ENCODE results near the gene CAMK2B. TPM values are rescaled to one million over a fixed set of nuclear protein-coding genes. Genes with fewer than 3 reads are reported as not detected.

Gene CAMK2B
- polyA plus RNA-seq, 3 donors = 0.13 TPM; not detected in 2

DNA sequence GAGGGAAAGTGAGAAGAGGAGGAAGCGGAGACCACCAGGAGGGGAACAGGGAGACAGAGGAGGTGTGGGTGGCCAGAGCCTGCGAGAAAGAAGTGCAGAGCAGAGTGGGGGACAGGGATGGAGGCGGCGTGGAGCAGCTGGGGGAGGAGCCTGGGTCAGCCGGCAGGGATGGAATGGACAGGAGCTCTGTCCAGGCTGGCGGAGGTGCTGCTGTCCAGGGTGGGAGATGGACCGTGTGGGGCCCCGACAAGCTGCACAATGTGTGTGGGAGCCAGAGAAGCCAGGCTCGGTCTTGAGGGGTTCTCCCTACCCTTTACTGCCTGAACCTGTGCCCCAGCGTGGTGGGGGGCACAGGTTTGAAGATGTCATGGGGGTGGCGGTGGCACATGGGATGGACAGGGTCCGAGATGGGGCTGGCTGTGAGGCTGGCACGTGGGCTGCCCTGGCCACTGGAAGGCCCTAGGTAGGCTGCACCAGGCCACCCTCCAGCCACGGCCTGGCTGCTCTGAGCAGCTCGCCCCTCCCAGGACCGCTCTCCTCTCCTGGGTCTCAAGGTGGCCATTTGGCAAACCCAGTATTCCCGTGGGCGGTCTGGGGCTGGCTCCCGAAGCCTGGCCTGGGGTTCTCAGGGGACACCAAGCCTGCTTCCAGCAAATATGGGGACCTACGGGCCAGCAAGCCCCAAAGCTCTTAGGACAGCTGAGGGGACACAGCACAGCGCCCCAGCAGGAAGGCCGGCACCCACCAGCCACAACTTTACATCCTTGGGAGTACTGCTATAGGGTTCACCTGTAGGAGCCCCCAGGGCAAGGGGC lies 92.3 kb downstream of the CAMK2B start:
- no peak for TF ChIP-seq CTCF (IDR thresholded peaks at IDR 0.05)
- Histone ChIP-seq H3K27ac (ENCODE audit: low read depth in 1 of 2, low read length in 2 of 2) (no peak overlapping the region), H3K4me1 (ENCODE audit: control insufficient read depth in 1 of 2, insufficient read depth in 2 of 2, low read length in 2 of 2) (no peaks in the 10 kb centered on the region), H3K79me2 (ENCODE audit: insufficient read depth, low read length) (no peaks in the 10 kb centered on the region), H4K20me1 (ENCODE audit: insufficient read depth, low read length) (no peaks in the 10 kb centered on the region), H3K9me3 (replicated peaks in 1 of 2; ENCODE audit: control insufficient read depth in 1 of 2, insufficient read depth in 1 of 2, low read length in 2 of 2) (no peaks in the 10 kb centered on the region), H3K27me3 (ENCODE audit: control insufficient read depth in 2 of 2, insufficient read depth in 2 of 2, low read length in 2 of 2) (no peaks in the 10 kb centered on the region), H3K4me2 (replicated peaks; ENCODE audit: extremely low read depth, low read length, poor library complexity, severe bottlenecking) (no peak overlapping the region), H3K9ac (ENCODE audit: insufficient read depth, low read length, poor library complexity, severe bottlenecking) (no peak overlapping the region), H3K36me3 (replicated peaks in 1 of 2; ENCODE audit: control insufficient read depth in 1 of 2, insufficient read depth in 2 of 2, low read length in 2 of 2) (no peaks in the 10 kb centered on the region), H3K4me3 (replicated peaks in 1 of 3; ENCODE audit: low read depth in 2 of 3, low read length in 3 of 3) (no peak overlapping the region), H2AFZ (ENCODE audit: insufficient read depth, low read depth, low read length, poor library complexity, severe bottlenecking) (no peak overlapping the region)
- DNase-seq = no peak
- Mint-ChIP-seq H3K4me3 (no peak overlapping the region), H3K27ac (no peak overlapping the region), H3K4me1 (peaks cover 2% of the 10 kb centered on the region), H3K36me3 (no peaks in the 10 kb centered on the region), H3K27me3 (ENCODE audit: low read depth in 3 of 3) (peaks cover under 1 to 2% (median 1%) of the 10 kb centered on the region in 3 donors), H3K9me3 (no peaks in the 10 kb centered on the region)
- intact Hi-C loops (cut with micrococcal nuclease) = no loop called here
- WGBS (ENCODE audit: insufficient coverage) = 94% methylated on average over 20 of the region's 22 CpGs

GRCh38 chr7:44232396-44232795 lies 93.0 kb downstream of the CAMK2B start:
- Mint-ChIP-seq H3K27ac (no peak overlapping the region), H3K27me3 (ENCODE audit: low read depth in 3 of 3) (peaks cover 0 to 4% (median 4%) of the 10 kb centered on the region in 3 donors), H3K36me3 (no peaks in the 10 kb centered on the region), H3K9me3 (no peaks in the 10 kb centered on the region), H3K4me1 (peaks cover 2% of the 10 kb centered on the region), H3K4me3 (no peak overlapping the region)
- H3K27ac ChIP-seq (ENCODE audit: low read depth in 1 of 2, low read length in 2 of 2) = no peak overlapping the region
- H3K79me2 ChIP-seq (ENCODE audit: insufficient read depth, low read length) = no peaks in the 10 kb centered on the region
- H3K4me2 ChIP-seq (replicated peaks; ENCODE audit: extremely low read depth, low read length, poor library complexity, severe bottlenecking) = no peak overlapping the region
- no peak overlapping the region for H2AFZ ChIP-seq (ENCODE audit: insufficient read depth, low read depth, low read length, poor library complexity, severe bottlenecking)
- no peaks in the 10 kb centered on the region for H3K27me3 ChIP-seq (ENCODE audit: control insufficient read depth in 2 of 2, insufficient read depth in 2 of 2, low read length in 2 of 2)
- no peak overlapping the region for H3K9ac ChIP-seq (ENCODE audit: insufficient read depth, low read length, poor library complexity, severe bottlenecking)
- no peaks in the 10 kb centered on the region for H4K20me1 ChIP-seq (ENCODE audit: insufficient read depth, low read length)
- H3K36me3 ChIP-seq (replicated peaks in 1 of 2; ENCODE audit: control insufficient read depth in 1 of 2, insufficient read depth in 2 of 2, low read length in 2 of 2) = no peaks in the 10 kb centered on the region
- H3K4me1 ChIP-seq (ENCODE audit: control insufficient read depth in 1 of 2, insufficient read depth in 2 of 2, low read length in 2 of 2) = no peaks in the 10 kb centered on the region
- no peak for TF ChIP-seq CTCF (IDR thresholded peaks at IDR 0.05)
- no peaks in the 10 kb centered on the region for H3K9me3 ChIP-seq (replicated peaks in 1 of 2; ENCODE audit: control insufficient read depth in 1 of 2, insufficient read depth in 1 of 2, low read length in 2 of 2)
- DNase-seq = no peak
- no peak overlapping the region for H3K4me3 ChIP-seq (replicated peaks in 1 of 3; ENCODE audit: low read depth in 2 of 3, low read length in 3 of 3)
- WGBS (ENCODE audit: insufficient coverage) = 98% methylated on average over 12 of the region's 13 CpGs
- intact Hi-C loops (cut with micrococcal nuclease) = no loop called here

All from CD14-positive monocyte (primary cell).